BLaER1 treated with 17β-estradiol and CSF1 and Interleukin-3, amounts not matched to agents 10 nM and 100 nM (cell line): ENCODE data around the gene ABHD8.
A peak's percentile ranks its signal among the peaks of the same experiment; 100 is the strongest.

Experiments used
- H3K27ac ChIP-seq, 11 experiments: shearing (Covaris generic); formaldehyde crosslinking; 2 replicates each; pipeline ENCODE4 v1.8.1; 2022
- H3K27me3 ChIP-seq, 11 experiments: shearing (Covaris generic); formaldehyde crosslinking; 2 replicates each; pipeline ENCODE4 v1.8.1; 2022
- H3K36me3 ChIP-seq, 11 experiments: shearing (Covaris generic); formaldehyde crosslinking; 2 replicates each; pipeline ENCODE4 v1.8.1; 2022
- H3K4me1 ChIP-seq, 10 experiments: shearing (Covaris generic); formaldehyde crosslinking; 2 replicates each; pipeline ENCODE4 v1.8.1; 2022
- H3K4me2 ChIP-seq, 11 experiments: shearing (Covaris generic); formaldehyde crosslinking; 2 replicates each; pipeline ENCODE4 v1.8.1; 2022
- H3K4me3 ChIP-seq, 10 experiments: shearing (Covaris generic); formaldehyde crosslinking; 2 replicates each; pipeline ENCODE4 v1.8.1; 2022
- H3K9ac ChIP-seq, 11 experiments: shearing (Covaris generic); formaldehyde crosslinking; 2 replicates each; pipeline ENCODE4 v1.8.1; 2022
- H3K9me3 ChIP-seq, 11 experiments: shearing (Covaris generic); formaldehyde crosslinking; replicated peaks in 1 of 11; 2 replicates each; pipeline ENCODE4 v1.8.1; 2022
- H4K20me1 ChIP-seq, 11 experiments: shearing (Covaris generic); formaldehyde crosslinking; 2 replicates each; pipeline ENCODE4 v1.8.1; 2022
- Cebpa-rat ChIP-seq, 11 experiments: shearing (Covaris generic); IDR thresholded peaks; 2 replicates each; pipeline ENCODE4 v1.8.1; 2022

Gene ABHD8

GRCh38 chr19:17294051-17294891 is 9.0 kb downstream of the ABHD8 start:
- H3K4me3 ChIP-seq: peak overlapping the region in 4 of 10 experiments; percentile 34 to 52 (median 39); a peak in 4 of 20 replicates

DNA sequence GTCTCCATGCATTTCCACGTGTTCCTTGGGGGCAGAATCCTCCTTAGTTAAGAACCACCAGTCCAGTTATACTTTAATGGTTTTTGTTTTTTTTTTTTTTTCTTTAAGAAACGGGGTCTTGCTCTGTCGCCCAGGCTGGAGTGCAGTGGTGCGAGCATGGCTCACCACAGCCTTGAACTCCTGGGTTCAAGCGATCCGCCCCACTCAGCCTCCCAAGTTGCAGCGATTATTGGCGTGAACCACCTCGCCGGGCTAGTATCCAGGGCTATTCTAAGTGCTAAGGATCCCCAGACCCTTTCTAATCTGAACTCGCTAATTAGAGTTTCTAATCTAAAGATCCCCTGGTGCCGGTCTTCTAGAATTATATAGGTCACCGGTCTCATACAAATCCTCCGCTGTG is 9.6 kb downstream of the ABHD8 start:
- Histone ChIP-seq H3K4me2 (peak overlapping the region in 10 of 11 experiments; percentile 39 to 90 (median 69); a peak in 19 of 22 replicates), H3K4me1 (peaks cover 12 to 55% (median 35%) of the 10 kb centered on the region in 10 experiments), H3K9me3 (peaks cover 6 to 19% (median 12%) of the 10 kb centered on the region in 11 experiments; a peak in 21 of 22 replicates), H3K27ac (peak overlapping the region in 5 of 11 experiments; percentile 21 to 31 (median 26); a peak in 5 of 22 replicates), H4K20me1 (peaks cover 0 to 17% (median 0%) of the 10 kb centered on the region in 11 experiments; a peak in 7 of 22 replicates), H3K27me3 (no peaks in the 10 kb centered on the region), H3K9ac (peak overlapping the region in 7 of 11 experiments; percentile 18 to 61 (median 46); a peak in 9 of 22 replicates), H3K4me3 (peak overlapping the region in 4 of 10 experiments; percentile 34 to 52 (median 39); a peak in 6 of 20 replicates), H3K36me3 (peaks cover 25 to 47% (median 39%) of the 10 kb centered on the region in 11 experiments)
- no peak for TF ChIP-seq Cebpa-rat (IDR thresholded peaks at IDR 0.05)

More at GRCh38 chr19:17294051-17294891, 9.0 kb downstream of the ABHD8 start:
- peak overlapping the region in 9 of 11 experiments; percentile 54 to 90 (median 70); a peak in 19 of 22 replicates for H3K4me2 ChIP-seq
- H3K27ac ChIP-seq: peak overlapping the region in 3 of 11 experiments; percentile 21 to 31 (median 26); a peak in 1 of 22 replicates
- H3K9ac ChIP-seq: peak overlapping the region in 4 of 11 experiments; percentile 41 to 55 (median 48); a peak in 5 of 22 replicates
- H4K20me1 ChIP-seq: peaks cover 0 to 17% (median 0%) of the 10 kb centered on the region in 11 experiments; a peak in 8 of 22 replicates
- peaks cover 30 to 53% (median 46%) of the 10 kb centered on the region in 11 experiments for H3K36me3 ChIP-seq
- H3K9me3 ChIP-seq: peaks cover 6 to 24% (median 14%) of the 10 kb centered on the region in 11 experiments; a peak in 21 of 22 replicates
- TF ChIP-seq Cebpa-rat (IDR thresholded peaks at IDR 0.05): no peak
- H3K27me3 ChIP-seq: no peaks in the 10 kb centered on the region
- peaks cover 12 to 55% (median 34%) of the 10 kb centered on the region in 10 experiments for H3K4me1 ChIP-seq

DNA sequence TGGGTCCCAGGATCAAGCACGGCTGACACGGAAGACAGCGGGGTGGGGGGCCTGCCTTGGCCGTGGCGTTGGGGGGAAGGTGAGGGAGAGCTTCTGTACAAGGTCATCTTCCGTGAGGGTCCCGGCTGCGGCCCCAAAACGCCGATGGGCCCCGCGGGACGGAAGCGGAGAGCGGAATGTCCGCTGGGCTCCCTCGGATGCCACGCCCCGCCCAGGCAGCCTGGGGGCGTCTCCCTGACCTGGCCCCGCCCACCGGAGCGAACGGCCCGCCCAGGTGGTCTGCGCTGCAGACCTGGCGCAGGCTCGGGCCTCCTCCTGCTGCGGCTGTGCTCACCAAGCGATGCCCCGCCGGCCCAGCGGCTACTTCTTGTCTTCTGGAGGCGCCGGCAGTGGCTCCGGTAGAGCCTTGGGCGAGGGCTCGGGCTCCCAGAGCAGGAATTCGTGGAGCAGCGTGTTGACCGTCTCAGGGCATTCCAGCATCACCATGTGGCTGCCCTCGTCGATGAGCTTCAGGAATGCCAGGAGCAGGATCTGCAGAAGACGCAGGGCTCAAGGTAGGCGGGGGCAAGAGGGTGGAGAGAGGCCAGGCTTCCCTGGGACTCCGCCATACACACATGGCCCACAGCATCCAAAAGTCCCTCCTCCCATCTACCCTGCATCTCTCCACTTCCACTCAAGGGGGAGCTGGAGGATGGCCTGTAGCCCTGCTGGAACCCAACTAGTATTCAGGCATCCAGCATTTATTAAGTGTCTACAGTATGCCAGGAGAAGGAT is 10.7 kb downstream of the ABHD8 start:
- peak overlapping the region; percentile 57 to 81 (median 71) for H3K4me3 ChIP-seq
- H3K9ac ChIP-seq: peak overlapping the region; percentile 66 to 85 (median 81); a peak in 21 of 22 replicates
- no peak for TF ChIP-seq Cebpa-rat (IDR thresholded peaks at IDR 0.05)
- peaks cover 18 to 36% (median 28%) of the 10 kb centered on the region in 11 experiments for H3K36me3 ChIP-seq
- no peaks in the 10 kb centered on the region for H3K27me3 ChIP-seq
- peak overlapping the region in 10 of 11 experiments; percentile 44 to 85 (median 80); a peak in 20 of 22 replicates for H3K27ac ChIP-seq
- peak overlapping the region; percentile 83 to 96 (median 93) for H3K4me2 ChIP-seq
- H3K9me3 ChIP-seq: peaks cover 0 to 8% (median under 1%) of the 10 kb centered on the region in 11 experiments; a peak in 6 of 22 replicates
- peaks cover 0 to 17% (median 0%) of the 10 kb centered on the region in 11 experiments; a peak in 7 of 22 replicates for H4K20me1 ChIP-seq
- peaks cover 12 to 55% (median 37%) of the 10 kb centered on the region in 10 experiments for H3K4me1 ChIP-seq

GRCh38 chr19:17289489-17289888 is 13.7 kb downstream of the ABHD8 start:
- H3K4me1 ChIP-seq: peaks cover 6 to 29% (median 22%) of the 10 kb centered on the region in 10 experiments
- no peak for TF ChIP-seq Cebpa-rat (IDR thresholded peaks at IDR 0.05)
- H3K36me3 ChIP-seq: peaks cover 14 to 40% (median 30%) of the 10 kb centered on the region in 11 experiments
- H3K9ac ChIP-seq: no peak overlapping the region
- no peak overlapping the region for H3K27ac ChIP-seq
- H3K27me3 ChIP-seq: no peaks in the 10 kb centered on the region
- H3K4me2 ChIP-seq: peak overlapping the region in 3 of 11 experiments; percentile 5 to 55 (median 22); a peak in 2 of 22 replicates
- H3K9me3 ChIP-seq: peaks cover 0 to 5% (median 0%) of the 10 kb centered on the region in 11 experiments; a peak in 3 of 22 replicates
- H3K4me3 ChIP-seq: no peak overlapping the region
- H4K20me1 ChIP-seq: peaks cover 0 to 27% (median 10%) of the 10 kb centered on the region in 11 experiments; a peak in 15 of 22 replicates

GRCh38 chr19:17286752-17287151 is 16.5 kb downstream of the ABHD8 start:
- Histone ChIP-seq H3K9me3 (no peaks in the 10 kb centered on the region), H3K27me3 (no peaks in the 10 kb centered on the region), H3K4me3 (no peak overlapping the region), H3K4me2 (no peak overlapping the region), H4K20me1 (peaks cover 0 to 40% (median 26%) of the 10 kb centered on the region in 11 experiments; a peak in 19 of 22 replicates), H3K9ac (no peak overlapping the region), H3K36me3 (peaks cover 11 to 50% (median 42%) of the 10 kb centered on the region in 11 experiments; a peak in 21 of 22 replicates), H3K27ac (no peak overlapping the region), H3K4me1 (peaks cover 1 to 23% (median 16%) of the 10 kb centered on the region in 10 experiments; a peak in 19 of 20 replicates)
- no peak for TF ChIP-seq Cebpa-rat (IDR thresholded peaks at IDR 0.05)

- H3K4me2 ChIP-seq: no peak overlapping the region
- no peak for TF ChIP-seq Cebpa-rat (IDR thresholded peaks at IDR 0.05)
- H3K27ac ChIP-seq: no peak overlapping the region
- peaks cover 11 to 50% (median 42%) of the 10 kb centered on the region in 11 experiments; a peak in 21 of 22 replicates for H3K36me3 ChIP-seq
- no peaks in the 10 kb centered on the region for H3K9me3 ChIP-seq
- no peak overlapping the region for H3K4me3 ChIP-seq
- no peaks in the 10 kb centered on the region for H3K27me3 ChIP-seq
- H3K9ac ChIP-seq: no peak overlapping the region
- peaks cover 0 to 40% (median 26%) of the 10 kb centered on the region in 11 experiments; a peak in 19 of 22 replicates for H4K20me1 ChIP-seq
- peaks cover 2 to 24% (median 18%) of the 10 kb centered on the region in 10 experiments for H3K4me1 ChIP-seq
Observed at GRCh38 chr19:17286263-17286662, 17.0 kb downstream of the ABHD8 start.

DNA sequence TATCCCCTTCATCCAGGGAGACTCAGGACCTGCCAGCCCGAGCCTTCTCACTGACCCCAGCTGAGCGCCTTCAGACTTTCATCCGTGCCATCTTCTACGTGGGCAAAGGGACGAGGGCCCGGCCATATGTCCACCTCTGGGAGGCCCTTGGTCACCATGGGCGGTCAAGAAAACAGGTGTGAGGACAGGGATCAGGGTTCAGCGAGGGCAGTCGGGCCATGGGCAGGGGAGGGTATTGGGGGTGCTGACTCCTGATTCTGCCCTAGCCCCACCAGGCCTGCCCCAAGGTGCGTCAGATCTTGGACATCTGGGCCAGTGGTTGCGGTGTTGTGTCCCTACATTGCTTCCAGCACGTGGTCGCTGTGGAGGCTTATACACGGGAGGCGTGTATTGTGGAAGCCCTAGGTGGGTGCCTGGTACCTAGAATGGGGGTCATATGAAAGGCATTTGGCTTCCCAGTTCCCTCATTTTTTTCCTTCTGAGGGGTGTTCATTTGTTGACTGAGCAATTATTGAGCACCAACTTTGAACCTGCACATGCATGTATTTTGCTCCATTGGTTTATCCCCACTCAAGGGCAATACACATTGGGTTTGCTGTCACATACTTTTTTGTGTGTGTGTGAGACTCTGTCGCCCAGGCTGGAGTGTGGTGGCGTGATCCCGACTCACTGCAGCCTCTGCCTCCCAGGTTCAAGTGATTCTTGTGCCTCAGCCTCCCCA is 17.6 kb downstream of the ABHD8 start:
- Histone ChIP-seq H3K4me2 (no peak overlapping the region), H3K27me3 (no peaks in the 10 kb centered on the region), H3K4me3 (no peak overlapping the region), H3K9ac (no peak overlapping the region), H3K9me3 (no peaks in the 10 kb centered on the region), H3K27ac (no peak overlapping the region), H3K36me3 (peaks cover 11 to 50% (median 42%) of the 10 kb centered on the region in 11 experiments; a peak in 21 of 22 replicates), H4K20me1 (peaks cover 0 to 40% (median 26%) of the 10 kb centered on the region in 11 experiments; a peak in 19 of 22 replicates), H3K4me1 (peaks cover 9 to 31% (median 24%) of the 10 kb centered on the region in 10 experiments)
- no peak for TF ChIP-seq Cebpa-rat (IDR thresholded peaks at IDR 0.05)
